Mucosa of rectum (tissue), 2 donors: ENCODE results near the gene PLPPR2.
"Not testable (repeated sequence)": the region's sequence is repeated elsewhere in the genome, so short reads cannot be mapped to it uniquely, and the experiment has no call there.

Experiments used
- H3K27ac ChIP-seq, 2 donors: one replicate each; pipeline ENCODE4 v1.7.0; 2013; ENCODE audit warnings: inconsistent platforms in 2 of 2, low read depth in 2 of 2, low read length in 2 of 2
- H3K27me3 ChIP-seq, 2 donors: one replicate each; pipeline ENCODE4 v1.7.0; 2013; ENCODE audit warnings: low read length in 2 of 2; ENCODE audit not compliant: control insufficient read depth in 2 of 2, insufficient read depth in 2 of 2
- H3K36me3 ChIP-seq, 2 donors: one replicate each; pipeline ENCODE4 v1.7.0; 2013; ENCODE audit warnings: low read length in 2 of 2; ENCODE audit not compliant: control insufficient read depth in 2 of 2, insufficient read depth in 2 of 2
- H3K4me1 ChIP-seq, 2 donors: one replicate each; pipeline ENCODE4 v1.7.0; 2013; ENCODE audit warnings: low read length in 2 of 2, mild to moderate bottlenecking in 1 of 2; ENCODE audit not compliant: control insufficient read depth in 2 of 2, insufficient read depth in 2 of 2
- H3K4me3 ChIP-seq, 2 donors: one replicate each; pipeline ENCODE4 v1.7.0; 2013; ENCODE audit warnings: low read length in 2 of 2
- H3K9ac ChIP-seq, 2 donors: one replicate each; pipeline ENCODE4 v1.7.0; 2013; ENCODE audit warnings: low read length in 2 of 2, low read depth in 1 of 2, mild to moderate bottlenecking in 1 of 2
- H3K9me3 ChIP-seq, 2 donors: one replicate each; pipeline ENCODE4 v1.7.0; 2013; ENCODE audit warnings: low read length in 2 of 2; ENCODE audit not compliant: control insufficient read depth in 2 of 2
- donor health status: healthy.
- donor health status: Normal muscosa, but diverticular disease.

The PLPPR2 gene

GRCh38 chr19:11373166-11373884 is 18.1 kb downstream of the PLPPR2 start:
- peak overlapping the region in 1 of 2 donors; percentile 61 for H3K9ac ChIP-seq
- no peaks in the 10 kb centered on the region for H3K27me3 ChIP-seq
- H3K4me3 ChIP-seq, result peak overlapping the region in 1 of 2 donors; percentile 81
- peaks cover 18 to 20% of the 10 kb centered on the region in 2 donors for H3K4me1 ChIP-seq
- no peaks in the 10 kb centered on the region for H3K36me3 ChIP-seq
- no peaks in the 10 kb centered on the region for H3K9me3 ChIP-seq
- no peak overlapping the region for H3K27ac ChIP-seq

- H3K36me3 ChIP-seq, result no peaks in the 10 kb centered on the region
- no peaks in the 10 kb centered on the region for H3K9me3 ChIP-seq
- peaks cover 18 to 20% of the 10 kb centered on the region in 2 donors for H3K4me1 ChIP-seq
- H3K27ac ChIP-seq, result peak overlapping the region; percentile 96 to 97
- no peaks in the 10 kb centered on the region for H3K27me3 ChIP-seq
- peak overlapping the region; percentile 88 for H3K9ac ChIP-seq
- peak overlapping the region; percentile 81 to 91 for H3K4me3 ChIP-seq
These were observed 18.7 kb downstream of the PLPPR2 start for GRCh38 chr19:11373885-11374432.

- Histone ChIP-seq H3K4me1 (peaks cover 18 to 20% of the 10 kb centered on the region in 2 donors), H3K27ac (peak within 1 kb of the TSS; percentile 96 to 97), H3K9me3 (no peaks in the 10 kb centered on the region), H3K27me3 (no peaks in the 10 kb centered on the region), H3K4me3 (peak within 1 kb of the TSS; percentile 81 to 91), H3K36me3 (no peaks in the 10 kb centered on the region), H3K9ac (peak within 1 kb of the TSS; percentile 88)
These were observed 19.4 kb downstream of the PLPPR2 start, which contains the start of gene SWSAP1 for GRCh38 chr19:11374433-11375142. TSS of gene SWSAP1 (plus strand) at chr19:11374666. CDS start at chr19:11374681, 15 bp downstream.

- Histone ChIP-seq H3K27me3 (no peaks in the 10 kb centered on the region), H3K4me1 (peaks cover 21 to 22% of the 10 kb centered on the region in 2 donors), H3K9me3 (no peaks in the 10 kb centered on the region), H3K9ac (peak overlapping the region; percentile 66 to 76), H3K27ac (peak overlapping the region; percentile 87 to 97), H3K4me3 (peak overlapping the region; percentile 81 to 91), H3K36me3 (no peaks in the 10 kb centered on the region)
These were observed 20.1 kb downstream of the PLPPR2 start for GRCh38 chr19:11375143-11375948.

- H3K27me3 ChIP-seq, result peaks cover 0 to 3% of the 10 kb centered on the region in 2 donors
- H3K9ac ChIP-seq, result no peak overlapping the region
- peak overlapping the region in 1 of 2 donors; percentile 6 for H3K27ac ChIP-seq
- H3K4me1 ChIP-seq, result peaks cover 34 to 35% of the 10 kb centered on the region in 2 donors
- H3K9me3 ChIP-seq, result no peaks in the 10 kb centered on the region
- no peaks in the 10 kb centered on the region for H3K36me3 ChIP-seq
- H3K4me3 ChIP-seq, result no peak overlapping the region
These were observed 22.0 kb downstream of the PLPPR2 start for GRCh38 chr19:11377237-11377636.

GRCh38 chr19:11377756-11378155 is 22.5 kb downstream of the PLPPR2 start:
- Histone ChIP-seq H3K36me3 (no peaks in the 10 kb centered on the region), H3K4me1 (peaks cover 34 to 35% of the 10 kb centered on the region in 2 donors), H3K4me3 (no peak overlapping the region), H3K9me3 (no peaks in the 10 kb centered on the region), H3K27ac (no peak overlapping the region), H3K27me3 (peaks cover 0 to 3% of the 10 kb centered on the region in 2 donors), H3K9ac (no peak overlapping the region)

- Histone ChIP-seq H3K9me3 (no peaks in the 10 kb centered on the region), H3K4me1 (peaks cover 35 to 40% of the 10 kb centered on the region in 2 donors), H3K4me3 (no peak overlapping the region), H3K9ac (no peak overlapping the region), H3K27me3 (peaks cover 0 to 3% of the 10 kb centered on the region in 2 donors), H3K27ac (no peak overlapping the region), H3K36me3 (no peaks in the 10 kb centered on the region)
These were observed 23.3 kb downstream of the PLPPR2 start for GRCh38 chr19:11378319-11379189.

- peaks cover 32 to 37% of the 10 kb centered on the region in 2 donors for H3K4me1 ChIP-seq
- H3K4me3 ChIP-seq, H3K27ac ChIP-seq, H3K27me3 ChIP-seq, H3K36me3 ChIP-seq, H3K9ac ChIP-seq, H3K9me3 ChIP-seq: not testable (repeated sequence)
These were observed 24.1 kb downstream of the PLPPR2 start for GRCh38 chr19:11379269-11379845.

GRCh38 chr19:11379857-11380350 is 24.7 kb downstream of the PLPPR2 start:
- no peak overlapping the region for H3K9ac ChIP-seq
- H3K4me1 ChIP-seq, result peaks cover 32 to 37% of the 10 kb centered on the region in 2 donors
- H3K9me3 ChIP-seq, result no peaks in the 10 kb centered on the region
- H3K36me3 ChIP-seq, result no peaks in the 10 kb centered on the region
- H3K27ac ChIP-seq, result no peak overlapping the region
- H3K27me3 ChIP-seq, result peaks cover 0 to 3% of the 10 kb centered on the region in 2 donors
- H3K4me3 ChIP-seq, result peak overlapping the region; percentile 84 to 87
